ENCODE data around the gene C14orf180. TPM values are rescaled to one million over a fixed set of nuclear protein-coding genes. Genes with fewer than 3 reads are reported as not detected.

The C14orf180 gene
- total and polyA plus RNA-seq, 2 of the 8 experiments (the other 6 are each of a cell fraction or from before 2014, with no cell fraction given): not detected

GRCh38 chr14:104600805-104601204, 21.2 kb downstream of the C14orf180 start (continued):
- no peak for TF ChIP-seq RNF2 (IDR thresholded peaks at IDR 0.05; ENCODE audit: borderline replicate concordance, low read depth, low read length, missing control alignments, poor library complexity, severe bottlenecking)
- TF ChIP-seq KDM1A (IDR thresholded peaks at IDR 0.05; ENCODE audit: borderline replicate concordance, low read length): no peak
